DMS79 (cell line): ENCODE measurements around the gene CD276.
"Not testable (repeated sequence)": the region's sequence is repeated elsewhere in the genome, so short reads cannot be mapped to it uniquely, and the experiment has no call there.

Experiments
- DNase-seq: peaks from one replicate; lab custom pipeline; 2025; lab: John Stamatoyannopoulos, UW

The CD276 gene

DNA sequence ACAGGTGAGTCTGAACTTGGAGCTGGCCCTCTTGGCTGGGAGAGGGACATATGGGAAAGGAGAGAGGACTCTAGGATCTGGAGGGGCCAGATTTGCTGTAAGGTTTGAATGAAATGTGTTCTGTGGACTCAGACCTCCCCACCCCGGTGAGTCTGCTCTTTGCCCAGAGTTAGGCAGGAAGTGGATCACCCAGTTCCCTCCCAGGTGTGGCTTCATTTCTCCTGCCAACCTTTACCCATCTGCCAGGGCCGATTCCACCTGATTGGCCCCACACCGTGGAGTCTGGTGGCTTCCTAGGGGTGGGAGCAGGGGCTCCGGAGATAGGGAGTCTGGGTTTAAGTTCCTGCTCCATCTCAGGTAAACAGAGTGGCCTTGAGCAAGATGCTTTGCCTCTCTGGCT lies 25.5 kb downstream of the CD276 start:
- DNase-seq: no peak

DNA sequence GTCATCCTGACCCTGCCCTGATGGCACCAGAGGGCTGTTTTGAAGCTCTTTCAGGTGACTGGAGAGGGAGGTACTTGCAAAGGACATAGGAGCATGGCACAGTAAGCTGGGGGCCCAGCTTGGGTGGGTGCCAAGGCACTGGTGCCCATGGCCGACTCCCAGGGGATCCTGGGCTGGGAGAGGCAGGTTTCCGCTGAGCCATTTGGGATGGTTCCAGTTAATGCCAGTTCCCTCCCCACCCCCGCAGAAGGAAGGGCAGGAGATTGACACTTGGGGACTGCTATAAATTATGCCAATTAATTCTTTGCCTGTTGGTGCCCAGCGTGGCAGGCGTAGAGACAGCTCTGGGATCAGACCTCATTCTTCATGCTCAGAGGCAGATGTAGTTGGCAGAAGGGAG lies 26.1 kb downstream of the CD276 start:
- no peak for DNase-seq

DNA sequence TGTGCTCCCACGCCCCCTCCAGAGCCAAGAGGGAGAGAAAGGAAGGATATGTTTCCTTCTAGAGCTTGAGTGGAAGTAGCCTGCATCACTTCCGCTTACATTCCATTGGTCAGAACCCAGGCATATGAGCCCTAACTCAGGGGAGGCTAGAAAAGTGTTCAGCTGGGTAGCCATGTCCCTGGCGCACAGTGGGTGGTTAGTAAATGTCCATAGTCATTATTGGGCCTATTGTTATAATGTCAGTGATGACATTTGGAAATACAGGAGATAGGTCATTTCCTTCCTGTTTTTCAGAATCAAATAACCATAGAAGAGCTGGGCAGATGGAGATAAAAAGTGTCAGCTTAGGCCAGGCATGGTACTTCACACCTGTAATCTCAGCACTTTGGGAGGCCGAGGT lies 27.3 kb downstream of the CD276 start:
- no peak for DNase-seq

DNA sequence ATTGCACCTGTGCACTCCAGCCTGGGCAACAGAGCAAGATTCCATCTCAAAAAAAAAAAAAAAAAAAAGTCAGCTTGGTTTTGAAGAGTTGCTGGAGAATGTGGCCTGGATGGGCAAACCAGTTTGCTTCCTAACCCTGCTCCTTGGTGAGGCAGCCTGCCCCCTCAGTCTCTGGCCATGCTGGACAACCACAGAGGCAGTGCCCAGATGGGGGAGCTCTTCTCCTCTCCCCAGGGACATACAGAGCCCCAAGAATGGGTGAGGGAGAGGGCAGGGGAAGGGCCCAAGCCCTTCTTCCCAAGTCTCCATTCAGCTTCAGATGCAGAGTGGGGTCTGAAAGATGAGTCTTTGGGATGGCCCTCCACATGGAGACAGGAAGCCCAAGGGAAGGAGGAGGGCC lies 27.9 kb downstream of the CD276 start:
- DNase-seq: no peak

- DNase-seq: no peak
Observed at GRCh38 chr15:73714695-73715301, 30.6 kb downstream of the CD276 start.

GRCh38 chr15:73715417-73715816 lies 31.2 kb downstream of the CD276 start:
- DNase-seq: no peak

DNA sequence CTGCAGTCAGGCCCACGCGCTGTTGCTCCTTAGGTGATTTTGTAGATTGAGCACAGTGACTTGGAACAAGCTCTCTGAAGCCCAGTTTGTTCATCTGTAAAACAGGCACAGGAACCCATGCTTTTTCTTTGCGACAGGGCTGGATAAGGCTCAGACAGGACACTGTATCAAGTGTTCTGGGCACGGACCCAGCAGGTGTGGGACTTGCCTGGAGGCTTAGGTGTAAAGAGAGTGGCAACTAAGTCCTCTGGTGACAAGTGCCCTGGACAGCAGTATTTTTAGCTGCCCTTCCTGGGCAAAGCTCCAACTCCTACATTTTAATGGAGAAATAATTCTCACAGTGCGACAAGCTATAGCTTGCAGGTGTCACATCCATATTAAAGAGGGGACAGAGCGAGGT lies 32.2 kb downstream of the CD276 start:
- peak; percentile 41 for DNase-seq

GRCh38 chr15:73717206-73717605 lies 33.0 kb downstream of the CD276 start:
- no peak for DNase-seq

DNA sequence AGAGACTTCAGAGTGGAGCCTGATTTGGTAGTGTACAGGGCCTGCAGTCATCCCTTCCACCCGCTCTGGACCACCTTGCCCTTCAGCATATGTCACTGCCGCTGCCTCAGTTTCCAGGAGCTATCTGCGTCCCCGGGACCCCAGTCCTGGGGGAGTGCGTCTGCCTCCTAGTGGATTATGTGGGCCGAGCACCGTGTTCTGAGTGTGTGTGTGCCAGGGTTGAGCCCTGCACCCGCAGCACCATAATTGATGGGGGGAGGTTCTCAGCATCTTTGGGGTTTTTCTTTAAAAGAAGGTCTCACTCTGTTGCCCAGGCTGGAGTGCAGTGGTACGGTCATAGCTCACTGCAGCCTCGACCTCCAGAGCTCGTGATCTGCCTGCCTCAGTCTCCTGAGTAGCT lies 33.6 kb downstream of the CD276 start:
- no peak for DNase-seq

- no peak for DNase-seq
Observed at GRCh38 chr15:73718694-73719093, 34.5 kb downstream of the CD276 start.

GRCh38 chr15:73722425-73722824 lies 38.2 kb downstream of the CD276 start:
- no peak for DNase-seq

DNA sequence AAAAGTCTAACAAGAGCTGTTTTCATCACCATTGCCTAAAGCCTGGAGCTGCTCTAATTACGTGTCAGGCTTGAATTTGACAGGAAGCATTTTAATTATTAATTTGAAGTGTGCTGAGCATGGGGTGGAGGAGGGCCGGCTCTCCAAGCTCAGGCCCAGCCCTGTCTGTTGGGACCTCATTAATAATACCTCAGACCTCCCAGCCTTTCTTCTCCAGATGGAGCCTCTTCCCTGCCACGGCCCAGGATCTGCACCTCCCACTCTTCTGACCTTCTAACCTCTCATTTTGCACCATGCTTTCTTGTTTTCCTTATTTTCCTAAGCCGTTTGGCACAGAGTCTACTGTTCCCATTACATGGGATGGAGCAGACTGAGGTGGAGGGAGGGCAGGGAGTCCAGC lies 39.0 kb downstream of the CD276 start:
- no peak for DNase-seq

- DNase-seq: no peak
Observed at GRCh38 chr15:73724212-73724611, 40.0 kb downstream of the CD276 start.

- DNase-seq: no peak
Observed at GRCh38 chr15:73727330-73727976, 43.3 kb downstream of the CD276 start.

DNA sequence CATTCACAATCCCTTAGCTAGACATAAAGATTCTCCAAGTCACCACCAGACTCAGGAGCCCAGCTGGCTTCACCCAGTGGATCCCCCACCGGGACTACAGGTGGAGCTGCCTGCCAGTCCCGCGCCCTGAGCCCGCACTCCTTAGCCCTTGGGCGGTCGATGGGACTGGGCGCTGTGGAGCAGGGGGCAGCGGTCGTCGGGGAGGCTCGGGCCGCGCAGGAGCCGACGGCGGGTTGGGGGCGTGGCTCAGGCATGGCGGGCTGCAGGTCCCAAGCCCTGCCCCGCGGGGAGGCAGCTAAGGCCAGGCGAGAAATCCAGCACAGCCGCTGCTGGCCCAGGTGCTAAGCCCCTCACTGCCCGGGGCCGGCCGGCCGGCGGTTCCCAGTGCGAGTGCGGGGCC lies 47.9 kb downstream of the CD276 start:
- DNase-seq: not testable (repeated sequence)

DNA sequence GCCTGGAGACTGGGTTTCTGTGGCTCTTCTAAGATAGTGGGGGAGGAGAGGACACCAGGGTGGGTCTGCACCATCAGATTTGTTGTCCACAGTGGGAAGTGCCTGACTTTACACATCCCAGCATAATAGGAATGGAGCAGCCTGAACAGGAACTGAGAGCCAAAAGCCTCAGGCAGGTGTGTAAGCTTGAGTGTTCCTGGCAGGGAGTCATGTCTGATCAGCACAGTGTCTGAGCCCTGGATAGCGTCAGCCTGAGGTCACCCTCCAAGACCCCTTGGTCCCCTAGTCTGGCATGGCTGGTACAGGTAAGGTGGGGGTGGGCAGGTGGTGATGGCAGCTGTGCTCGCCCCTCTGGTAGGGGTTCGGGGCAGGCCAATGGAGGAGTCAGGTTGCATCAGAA lies 48.7 kb downstream of the CD276 start:
- peak; percentile 4 for DNase-seq

GRCh38 chr15:73737535-73737934 lies 53.4 kb downstream of the CD276 start:
- no peak for DNase-seq

- no peak for DNase-seq
Observed at GRCh38 chr15:73740152-73741048, 56.2 kb downstream of the CD276 start.

DNA sequence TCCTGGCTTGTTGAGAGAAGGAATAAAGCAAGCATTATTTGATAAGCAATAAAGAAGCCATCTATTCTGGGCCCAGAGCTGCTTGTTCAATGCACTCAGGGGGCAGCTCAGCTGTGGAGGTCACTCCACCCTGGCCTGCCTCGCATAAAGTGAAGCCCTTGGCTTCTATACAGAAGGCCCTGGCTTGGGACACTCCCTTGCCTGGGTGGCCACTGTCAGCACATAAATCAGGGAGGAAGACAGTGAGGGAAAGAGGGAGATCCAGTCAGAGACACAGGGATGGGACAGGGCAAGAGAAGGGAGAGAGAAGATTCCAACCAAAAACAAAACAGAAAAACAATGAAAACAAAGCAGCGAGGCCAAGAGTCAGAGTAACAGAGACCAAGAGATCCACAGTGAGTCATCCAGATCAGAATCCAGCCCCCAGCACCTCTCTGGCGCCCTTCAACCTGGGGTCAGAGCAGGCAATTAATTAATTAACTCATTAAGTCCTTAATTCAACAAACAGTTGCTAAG lies 57.2 kb downstream of the CD276 start:
- DNase-seq: no peak

- DNase-seq: no peak
Observed at GRCh38 chr15:73744293-73744692, 60.1 kb downstream of the CD276 start.

DNA sequence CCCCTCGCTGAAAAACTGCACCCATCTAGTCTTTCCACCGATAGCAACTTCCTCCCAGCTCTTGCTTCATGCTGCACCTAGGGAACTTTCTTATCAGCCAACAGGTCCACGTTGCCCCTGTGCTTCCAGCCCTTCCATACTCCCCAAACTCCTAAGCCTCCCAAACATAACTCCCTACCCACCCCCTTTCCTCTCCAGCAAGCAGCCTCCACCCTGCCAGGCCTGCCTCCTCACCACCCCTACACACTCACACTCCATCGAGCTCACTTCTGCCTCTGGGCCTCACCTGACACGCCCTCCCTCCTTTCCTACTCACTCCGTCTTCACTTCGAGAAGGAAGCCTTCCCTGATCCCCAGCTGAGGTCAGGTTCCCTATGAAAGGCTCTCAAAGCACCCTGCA lies 60.9 kb downstream of the CD276 start:
- no peak for DNase-seq

- DNase-seq: no peak
Observed at GRCh38 chr15:73746261-73746660, 62.1 kb downstream of the CD276 start.

DNA sequence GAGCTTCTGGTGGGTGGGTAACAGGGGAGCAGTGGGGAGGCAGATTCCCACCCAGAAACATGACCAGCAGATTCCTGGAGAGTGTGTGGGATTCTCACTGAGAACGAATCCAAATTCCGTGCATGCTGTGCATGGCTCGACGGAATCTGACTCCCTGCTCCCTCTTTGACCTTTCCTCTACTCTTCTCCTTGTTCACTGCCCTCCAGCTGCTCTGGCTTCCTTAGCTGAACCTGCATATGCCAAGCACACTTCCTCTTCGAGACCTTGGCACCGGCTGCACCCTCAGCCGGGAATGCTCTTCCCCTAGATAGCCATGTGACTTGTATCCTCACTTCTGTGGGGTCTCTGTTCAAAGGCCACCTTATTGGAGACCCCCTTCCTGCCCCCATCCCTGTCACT lies 62.7 kb downstream of the CD276 start:
- DNase-seq: no peak
